SK-N-SH treated with all-trans-retinoic acid at 6 μM for 48 hours (cell line): ENCODE measurements around the gene UPP2.

Experiments used
- ATAC-seq: fragments of 200-7000 bp; cut with Tn5 transposase; 3 replicates; pipeline ENCODE4 v1.9.1; 2020; ENCODE audit warnings: mild to moderate bottlenecking, moderate library complexity
- ARNTL ChIP-seq: fragments of 450-650 bp; formaldehyde crosslinking; IDR thresholded peaks from 2 replicates; pipeline ENCODE4 v1.5.0; 2020; ENCODE audit warnings: low read depth, mild to moderate bottlenecking, moderate library complexity, borderline replicate concordance
- BACH2 ChIP-seq: fragments of 250-450 bp; sonication (Bioruptor Pico); IDR thresholded peaks from 2 replicates; pipeline ENCODE4 v1.9.0; 2021; ENCODE audit warnings: mild to moderate bottlenecking, borderline replicate concordance
- CSDC2 ChIP-seq: fragments of 250-450 bp; sonication (Bioruptor Pico); IDR thresholded peaks from 2 replicates; pipeline ENCODE4 v1.5.0; 2020; ENCODE audit warnings: mild to moderate bottlenecking, moderate library complexity
- GLIS3 ChIP-seq: fragments of 250-450 bp; sonication (Bioruptor Pico); IDR thresholded peaks from 2 replicates; pipeline ENCODE4 v1.5.0; 2020; ENCODE audit warnings: mild to moderate bottlenecking, moderate library complexity
- OSR1 ChIP-seq: fragments of 250-450 bp; sonication (Bioruptor Pico); IDR thresholded peaks from 2 replicates; pipeline ENCODE4 v1.8.0; 2022; ENCODE audit warnings: moderate library complexity, mild to moderate bottlenecking, inconsistent platforms
- PPARA ChIP-seq: fragments of 250-450 bp; sonication (Bioruptor Pico); IDR thresholded peaks from 2 replicates; pipeline ENCODE4 v1.5.0; 2020; ENCODE audit warnings: mild to moderate bottlenecking, borderline replicate concordance
- RARB ChIP-seq: fragments of 250-450 bp; sonication (Bioruptor Pico); IDR thresholded peaks from 2 replicates; pipeline ENCODE4 v1.8.0; 2021; ENCODE audit warnings: mild to moderate bottlenecking, moderate library complexity
- SNAI2 ChIP-seq: fragments of 250-450 bp; sonication (Bioruptor Pico); IDR thresholded peaks from 2 replicates; pipeline ENCODE4 v1.5.0; 2020; ENCODE audit warnings: mild to moderate bottlenecking, moderate library complexity
- TCF4 ChIP-seq: fragments of 250-450 bp; sonication (Bioruptor Pico); IDR thresholded peaks from 2 replicates; pipeline ENCODE4 v1.8.0; 2021; ENCODE audit warnings: mild to moderate bottlenecking, moderate library complexity, borderline replicate concordance
- TOX ChIP-seq: fragments of 250-450 bp; sonication (Bioruptor Pico); IDR thresholded peaks from 2 replicates; pipeline ENCODE4 v1.8.0; 2021; ENCODE audit warnings: mild to moderate bottlenecking, moderate library complexity, borderline replicate concordance
- ZC3H10 ChIP-seq: fragments of 250-450 bp; sonication (Bioruptor Pico); IDR thresholded peaks from 2 replicates; pipeline ENCODE4 v1.5.1; 2021; ENCODE audit warnings: mild to moderate bottlenecking, moderate library complexity
- ZFP3 ChIP-seq: fragments of 250-450 bp; sonication (Bioruptor Pico); IDR thresholded peaks from 2 replicates; pipeline ENCODE4 v1.5.0; 2020; ENCODE audit warnings: mild to moderate bottlenecking, moderate library complexity
- ZFP30 ChIP-seq: fragments of 450-650 bp; formaldehyde crosslinking; IDR thresholded peaks from 2 replicates; pipeline ENCODE4 v1.5.0; 2022; ENCODE audit warnings: mild to moderate bottlenecking, moderate library complexity
- ZNF8 ChIP-seq: fragments of 450-650 bp; formaldehyde crosslinking; IDR thresholded peaks from 2 replicates; pipeline ENCODE4 v1.5.0; 2020; ENCODE audit warnings: mild to moderate bottlenecking, moderate library complexity
- TF ChIP-seq, protein P1 (sequence below): fragments of 250-450 bp; sonication (Bioruptor Pico); IDR thresholded peaks from 2 replicates; pipeline ENCODE4 v1.5.1; 2021; ENCODE audit warnings: mild to moderate bottlenecking, moderate library complexity
- TF ChIP-seq, protein P2 (sequence below): fragments of 250-450 bp; sonication (Bioruptor Pico); IDR thresholded peaks from 2 replicates; pipeline ENCODE4 v1.8.0; 2021; ENCODE audit warnings: low read depth, mild to moderate bottlenecking, moderate library complexity, borderline replicate concordance
- TF ChIP-seq, protein P3 (sequence below): fragments of 250-450 bp; sonication (Bioruptor Pico); IDR thresholded peaks from 2 replicates; pipeline ENCODE4 v1.8.0; 2020; ENCODE audit warnings: mild to moderate bottlenecking, moderate library complexity, borderline replicate concordance
- TF ChIP-seq, protein P4 (sequence below): fragments of 250-450 bp; sonication (Bioruptor Pico); IDR thresholded peaks from 2 replicates; pipeline ENCODE4 v1.5.1; 2020; ENCODE audit warnings: low read depth, mild to moderate bottlenecking, moderate library complexity
- TF ChIP-seq, protein P5 (sequence below): fragments of 250-450 bp; sonication (Bioruptor Pico); IDR thresholded peaks from 2 replicates; pipeline ENCODE4 v1.5.0; 2020; ENCODE audit warnings: mild to moderate bottlenecking, moderate library complexity

UPP2 gene

DNA sequence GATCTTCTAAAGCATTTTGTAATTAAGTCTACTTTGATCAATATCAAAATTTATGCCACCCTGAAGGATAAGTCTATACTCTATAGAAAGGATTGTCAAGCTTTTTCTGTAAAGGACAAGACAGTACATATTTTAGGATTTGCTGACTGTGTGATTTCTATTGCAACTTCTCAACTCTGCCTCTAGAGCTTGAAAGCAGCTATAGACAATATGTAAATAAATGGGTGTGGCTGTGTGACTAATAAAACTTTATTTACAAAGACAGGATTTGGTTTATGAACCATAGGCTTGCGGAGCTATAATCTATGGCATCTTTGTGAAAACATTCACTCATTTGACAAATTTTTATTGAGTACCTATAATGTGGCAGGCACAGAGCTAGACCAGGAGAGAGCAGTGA, 18.4 kb downstream of the UPP2 start:
- TF ChIP-seq TCF4 (CRISPR knock-in tag) (no peak), PPARA (CRISPR knock-in tag) (no peak), GLIS3 (CRISPR knock-in tag) (no peak), ARNTL (CRISPR knock-in tag) (no peak), ZC3H10 (CRISPR knock-in tag) (no peak), TOX (no peak), ZFP30 (CRISPR knock-in tag) (no peak), ZFP3 (CRISPR knock-in tag) (no peak), SNAI2 (CRISPR knock-in tag) (no peak), OSR1 (no peak), RARB (CRISPR knock-in tag) (no peak), ZNF8 (no peak), CSDC2 (CRISPR knock-in tag) (no peak)
- TF ChIP-seq, protein P1, sequence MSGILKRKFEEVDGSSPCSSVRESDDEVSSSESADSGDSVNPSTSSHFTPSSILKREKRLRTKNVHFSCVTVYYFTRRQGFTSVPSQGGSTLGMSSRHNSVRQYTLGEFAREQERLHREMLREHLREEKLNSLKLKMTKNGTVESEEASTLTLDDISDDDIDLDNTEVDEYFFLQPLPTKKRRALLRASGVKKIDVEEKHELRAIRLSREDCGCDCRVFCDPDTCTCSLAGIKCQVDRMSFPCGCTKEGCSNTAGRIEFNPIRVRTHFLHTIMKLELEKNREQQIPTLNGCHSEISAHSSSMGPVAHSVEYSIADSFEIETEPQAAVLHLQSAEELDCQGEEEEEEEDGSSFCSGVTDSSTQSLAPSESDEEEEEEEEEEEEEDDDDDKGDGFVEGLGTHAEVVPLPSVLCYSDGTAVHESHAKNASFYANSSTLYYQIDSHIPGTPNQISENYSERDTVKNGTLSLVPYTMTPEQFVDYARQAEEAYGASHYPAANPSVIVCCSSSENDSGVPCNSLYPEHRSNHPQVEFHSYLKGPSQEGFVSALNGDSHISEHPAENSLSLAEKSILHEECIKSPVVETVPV (CRISPR knock-in tag) = no peak
- TF ChIP-seq, protein P2, sequence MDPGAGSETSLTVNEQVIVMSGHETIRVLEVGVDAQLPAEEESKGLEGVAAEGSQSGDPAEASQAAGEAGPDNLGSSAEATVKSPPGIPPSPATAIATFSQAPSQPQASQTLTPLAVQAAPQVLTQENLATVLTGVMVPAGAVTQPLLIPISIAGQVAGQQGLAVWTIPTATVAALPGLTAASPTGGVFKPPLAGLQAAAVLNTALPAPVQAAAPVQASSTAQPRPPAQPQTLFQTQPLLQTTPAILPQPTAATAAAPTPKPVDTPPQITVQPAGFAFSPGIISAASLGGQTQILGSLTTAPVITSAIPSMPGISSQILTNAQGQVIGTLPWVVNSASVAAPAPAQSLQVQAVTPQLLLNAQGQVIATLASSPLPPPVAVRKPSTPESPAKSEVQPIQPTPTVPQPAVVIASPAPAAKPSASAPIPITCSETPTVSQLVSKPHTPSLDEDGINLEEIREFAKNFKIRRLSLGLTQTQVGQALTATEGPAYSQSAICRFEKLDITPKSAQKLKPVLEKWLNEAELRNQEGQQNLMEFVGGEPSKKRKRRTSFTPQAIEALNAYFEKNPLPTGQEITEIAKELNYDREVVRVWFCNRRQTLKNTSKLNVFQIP (CRISPR knock-in tag) = no peak
- TF ChIP-seq, protein P3, sequence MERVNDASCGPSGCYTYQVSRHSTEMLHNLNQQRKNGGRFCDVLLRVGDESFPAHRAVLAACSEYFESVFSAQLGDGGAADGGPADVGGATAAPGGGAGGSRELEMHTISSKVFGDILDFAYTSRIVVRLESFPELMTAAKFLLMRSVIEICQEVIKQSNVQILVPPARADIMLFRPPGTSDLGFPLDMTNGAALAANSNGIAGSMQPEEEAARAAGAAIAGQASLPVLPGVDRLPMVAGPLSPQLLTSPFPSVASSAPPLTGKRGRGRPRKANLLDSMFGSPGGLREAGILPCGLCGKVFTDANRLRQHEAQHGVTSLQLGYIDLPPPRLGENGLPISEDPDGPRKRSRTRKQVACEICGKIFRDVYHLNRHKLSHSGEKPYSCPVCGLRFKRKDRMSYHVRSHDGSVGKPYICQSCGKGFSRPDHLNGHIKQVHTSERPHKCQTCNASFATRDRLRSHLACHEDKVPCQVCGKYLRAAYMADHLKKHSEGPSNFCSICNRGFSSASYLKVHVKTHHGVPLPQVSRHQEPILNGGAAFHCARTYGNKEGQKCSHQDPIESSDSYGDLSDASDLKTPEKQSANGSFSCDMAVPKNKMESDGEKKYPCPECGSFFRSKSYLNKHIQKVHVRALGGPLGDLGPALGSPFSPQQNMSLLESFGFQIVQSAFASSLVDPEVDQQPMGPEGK = no peak
- TF ChIP-seq, protein P4, sequence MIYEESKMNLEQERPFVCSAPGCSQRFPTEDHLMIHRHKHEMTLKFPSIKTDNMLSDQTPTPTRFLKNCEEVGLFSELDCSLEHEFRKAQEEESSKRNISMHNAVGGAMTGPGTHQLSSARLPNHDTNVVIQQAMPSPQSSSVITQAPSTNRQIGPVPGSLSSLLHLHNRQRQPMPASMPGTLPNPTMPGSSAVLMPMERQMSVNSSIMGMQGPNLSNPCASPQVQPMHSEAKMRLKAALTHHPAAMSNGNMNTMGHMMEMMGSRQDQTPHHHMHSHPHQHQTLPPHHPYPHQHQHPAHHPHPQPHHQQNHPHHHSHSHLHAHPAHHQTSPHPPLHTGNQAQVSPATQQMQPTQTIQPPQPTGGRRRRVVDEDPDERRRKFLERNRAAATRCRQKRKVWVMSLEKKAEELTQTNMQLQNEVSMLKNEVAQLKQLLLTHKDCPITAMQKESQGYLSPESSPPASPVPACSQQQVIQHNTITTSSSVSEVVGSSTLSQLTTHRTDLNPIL (CRISPR knock-in tag) = no peak
- TF ChIP-seq, protein P5, sequence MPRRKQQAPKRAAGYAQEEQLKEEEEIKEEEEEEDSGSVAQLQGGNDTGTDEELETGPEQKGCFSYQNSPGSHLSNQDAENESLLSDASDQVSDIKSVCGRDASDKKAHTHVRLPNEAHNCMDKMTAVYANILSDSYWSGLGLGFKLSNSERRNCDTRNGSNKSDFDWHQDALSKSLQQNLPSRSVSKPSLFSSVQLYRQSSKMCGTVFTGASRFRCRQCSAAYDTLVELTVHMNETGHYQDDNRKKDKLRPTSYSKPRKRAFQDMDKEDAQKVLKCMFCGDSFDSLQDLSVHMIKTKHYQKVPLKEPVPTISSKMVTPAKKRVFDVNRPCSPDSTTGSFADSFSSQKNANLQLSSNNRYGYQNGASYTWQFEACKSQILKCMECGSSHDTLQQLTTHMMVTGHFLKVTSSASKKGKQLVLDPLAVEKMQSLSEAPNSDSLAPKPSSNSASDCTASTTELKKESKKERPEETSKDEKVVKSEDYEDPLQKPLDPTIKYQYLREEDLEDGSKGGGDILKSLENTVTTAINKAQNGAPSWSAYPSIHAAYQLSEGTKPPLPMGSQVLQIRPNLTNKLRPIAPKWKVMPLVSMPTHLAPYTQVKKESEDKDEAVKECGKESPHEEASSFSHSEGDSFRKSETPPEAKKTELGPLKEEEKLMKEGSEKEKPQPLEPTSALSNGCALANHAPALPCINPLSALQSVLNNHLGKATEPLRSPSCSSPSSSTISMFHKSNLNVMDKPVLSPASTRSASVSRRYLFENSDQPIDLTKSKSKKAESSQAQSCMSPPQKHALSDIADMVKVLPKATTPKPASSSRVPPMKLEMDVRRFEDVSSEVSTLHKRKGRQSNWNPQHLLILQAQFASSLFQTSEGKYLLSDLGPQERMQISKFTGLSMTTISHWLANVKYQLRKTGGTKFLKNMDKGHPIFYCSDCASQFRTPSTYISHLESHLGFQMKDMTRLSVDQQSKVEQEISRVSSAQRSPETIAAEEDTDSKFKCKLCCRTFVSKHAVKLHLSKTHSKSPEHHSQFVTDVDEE (CRISPR knock-in tag) = no peak
- TF ChIP-seq, all 23 proteins: peak for 0
- ATAC-seq = no peak

DNA sequence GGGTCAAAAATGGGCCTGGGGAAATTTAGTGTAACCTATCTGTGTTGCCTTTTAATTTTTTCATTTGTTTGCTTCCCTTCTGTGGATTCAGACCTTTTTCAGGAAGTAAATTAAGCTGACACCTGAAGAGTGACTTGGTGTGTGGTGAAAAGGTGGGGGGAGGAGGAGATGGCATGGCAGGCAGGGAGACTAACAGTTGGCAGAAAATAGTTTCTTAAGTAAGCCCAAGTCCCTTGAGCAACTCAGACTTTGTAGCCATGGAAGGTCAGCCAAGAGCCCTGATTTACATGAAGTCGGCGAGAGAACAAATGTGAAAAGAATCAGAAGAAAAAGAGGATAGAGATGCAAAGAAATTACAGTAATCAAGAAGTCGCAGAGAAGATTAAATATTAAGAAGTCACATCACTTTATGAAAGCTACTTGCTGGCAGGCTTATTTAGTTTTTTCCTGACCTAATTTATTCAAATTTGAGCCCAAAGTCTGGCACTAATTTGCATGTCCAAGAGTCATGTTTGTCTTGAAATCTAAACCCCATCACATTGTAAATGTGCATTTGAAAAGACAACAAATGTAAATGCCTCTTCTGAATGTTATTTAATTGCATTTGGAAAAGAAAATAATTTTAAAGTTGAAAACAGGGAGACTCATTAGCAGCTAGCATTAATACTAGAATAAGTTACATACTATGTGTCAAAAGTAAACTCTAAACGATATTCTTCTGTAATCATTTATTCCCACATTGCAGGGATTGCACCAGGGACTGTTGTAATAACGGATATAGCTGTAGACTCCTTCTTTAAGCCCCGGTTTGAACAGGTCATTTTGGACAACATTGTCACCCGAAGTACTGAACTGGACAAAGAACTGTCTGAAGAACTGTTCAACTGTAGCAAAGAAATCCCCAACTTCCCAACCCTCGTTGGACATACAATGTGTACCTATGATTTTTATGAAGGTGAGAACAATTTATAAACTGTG, 19.3 kb downstream of the UPP2 start:
- TF ChIP-seq ZC3H10 (CRISPR knock-in tag) = no peak
- TF ChIP-seq BACH2 (CRISPR knock-in tag) = no peak
- TF ChIP-seq, protein P2 (CRISPR knock-in tag) = no peak
- no peak for TF ChIP-seq SNAI2 (CRISPR knock-in tag)
- no peak for TF ChIP-seq ARNTL (CRISPR knock-in tag)
- ATAC-seq = no peak
